Peyer's patch (tissue), 4 donors: ENCODE results near the gene CLSTN1.
"Not testable (repeated sequence)": the region's sequence is repeated elsewhere in the genome, so short reads cannot be mapped to it uniquely, and the experiment has no call there.

Experiments
- CTCF ChIP-seq, 6 experiments: fragments of 450-650 bp in 4 of 6; fragments of 200-600 bp in 2 of 6; sonication (generic) in 1 of 6; IDR thresholded peaks; one replicate each; pipeline ENCODE4 v1.5.1; 2017 to 2019; ENCODE audit warnings: antibody characterized with exemption in 6 of 6, mild to moderate bottlenecking in 3 of 6, moderate library complexity in 1 of 6
- POLR2A ChIP-seq, 2 donors: fragments of 450-650 bp; IDR thresholded peaks; one replicate each; pipeline ENCODE4 v1.5.1; 2017; ENCODE audit warnings: antibody characterized with exemption in 2 of 2, mild to moderate bottlenecking in 2 of 2, moderate library complexity in 2 of 2

GRCh38 chr1:9712767-9713166 is 111.0 kb downstream of the CLSTN1 start:
- TF ChIP-seq CTCF, POLR2A (IDR thresholded peaks at IDR 0.05): not testable (repeated sequence)
